Fibroblast of lung (primary cell): ENCODE measurements around the gene PDRG1. TPM values are rescaled to one million over a fixed set of nuclear protein-coding genes. Genes with fewer than 3 reads are reported as not detected.
"Not testable (repeated sequence)": the region's sequence is repeated elsewhere in the genome, so short reads cannot be mapped to it uniquely, and the experiment has no call there.

Experiments used
- DNase-seq, 2 donors: peaks; one replicate each; pipeline versions ENCODE4 v3.0.0 to v3.0.0-alpha.2; 2010; ENCODE audit warnings: low read depth in 2 of 2
- H2AFZ ChIP-seq: 2 replicates; pipeline ENCODE4 v1.5.1; 2012; ENCODE audit warnings: low read length, control low read depth, inconsistent platforms
- H3K27ac ChIP-seq: 2 replicates; pipeline ENCODE4 v1.5.1; 2011; ENCODE audit warnings: low read length, control low read depth; ENCODE audit not compliant: insufficient read depth
- H3K27me3 ChIP-seq: 2 replicates; pipeline ENCODE4 v1.5.1; 2011; ENCODE audit warnings: mild to moderate bottlenecking, low read length; ENCODE audit not compliant: control insufficient read depth, insufficient read depth
- H3K36me3 ChIP-seq: 2 replicates; pipeline ENCODE4 v1.5.1; 2011; ENCODE audit warnings: low read length; ENCODE audit not compliant: control insufficient read depth, insufficient read depth
- H3K4me1 ChIP-seq: 2 replicates; pipeline ENCODE4 v1.5.1; 2011; ENCODE audit warnings: low read length; ENCODE audit not compliant: control insufficient read depth, insufficient read depth; ENCODE audit errors: extremely low read depth
- H3K4me2 ChIP-seq: 2 replicates; pipeline ENCODE4 v1.5.1; 2011; ENCODE audit warnings: low read length, control low read depth; ENCODE audit not compliant: insufficient read depth; ENCODE audit errors: extremely low read depth
- H3K4me3 ChIP-seq, 4 experiments: fragments of 200-600 bp in 1 of 4; sonication (generic) in 1 of 4; replicated peaks in 1 of 4; 2 replicates each; pipeline ENCODE4 v1.5.1; 2011 to 2016; ENCODE audit warnings: low read length in 4 of 4, low read depth in 3 of 4, mild to moderate bottlenecking in 3 of 4, control low read depth in 2 of 4, inconsistent platforms in 1 of 4, mixed read lengths in 1 of 4; ENCODE audit not compliant: insufficient read depth in 1 of 4; ENCODE audit errors: control extremely low read depth in 1 of 4
- H3K79me2 ChIP-seq: 2 replicates; pipeline ENCODE4 v1.5.1; 2012; ENCODE audit warnings: mild to moderate bottlenecking, low read length, inconsistent platforms; ENCODE audit not compliant: control insufficient read depth, insufficient read depth
- H3K9ac ChIP-seq: 2 replicates; pipeline ENCODE4 v1.5.1; 2011; ENCODE audit warnings: mild to moderate bottlenecking, low read length, control low read depth; ENCODE audit not compliant: insufficient read depth
- H3K9me3 ChIP-seq: 2 replicates; pipeline ENCODE4 v1.5.1; 2012; ENCODE audit warnings: low read depth, low read length; ENCODE audit not compliant: control insufficient read depth, insufficient read depth
- H4K20me1 ChIP-seq: 2 replicates; pipeline ENCODE4 v1.5.1; 2011; ENCODE audit warnings: low read length; ENCODE audit not compliant: control insufficient read depth, insufficient read depth; ENCODE audit errors: extremely low read depth
- EZH2 ChIP-seq: IDR thresholded peaks from 2 replicates; pipeline ENCODE4 v1.5.1; 2012; ENCODE audit warnings: low read length, control low read depth, mild to moderate bottlenecking; ENCODE audit errors: missing control alignments
- polyA plus RNA-seq, 2 donors: library from polyadenylated mRNA; depleted of rRNA in 1 of 2; stranded (reverse) in 1 of 2; unstranded in 1 of 2; fragments of >200 nt; gene quantifications; 2 replicates each; pipeline ENCODE4 v1.2.1, GENCODE V29; 2011 to 2012; ENCODE audit warnings: missing spikeins in 1 of 2
- total RNA-seq: library from RNA; depleted of rRNA; stranded (reverse); fragments of >200 nt; gene quantifications from 2 replicates; pipeline ENCODE4 v1.2.1, GENCODE V29; 2014
- TF ChIP-seq, protein P1 (sequence below), 2 donors: IDR thresholded peaks in 1 of 2; conservative IDR thresholded peaks in 1 of 2; 1 replicate in 1 of 2; 2 replicates in 1 of 2; pipeline ENCODE4 v1.5.1; 2011 to 2012; ENCODE audit warnings: low read length in 2 of 2, control low read depth in 1 of 2, inconsistent platforms in 1 of 2, low read depth in 1 of 2, mild to moderate bottlenecking in 1 of 2

PDRG1 gene
- total and polyA plus RNA-seq, 2 donors (not counting 1 experiment from before 2014, with no cell fraction given) = 5.4 to 14.0 TPM

DNA sequence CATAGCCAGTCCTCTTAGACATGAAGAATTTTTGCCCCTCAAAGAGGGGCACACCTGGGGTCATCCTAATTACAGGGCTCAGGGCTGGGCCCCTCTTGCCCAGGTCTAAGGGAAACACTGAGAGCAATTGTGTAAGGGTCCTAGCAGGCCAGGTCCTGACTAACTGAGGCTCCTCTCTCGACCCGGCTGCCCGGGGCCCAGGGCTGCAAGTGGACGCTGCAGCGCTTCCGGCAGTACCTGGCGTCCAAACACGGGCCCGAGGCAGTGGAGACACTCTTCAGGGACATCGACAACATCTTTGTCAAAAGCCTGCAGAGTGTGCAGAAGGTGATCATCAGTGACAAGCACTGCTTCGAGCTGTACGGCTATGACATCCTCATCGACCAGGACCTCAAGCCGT, 17.4 kb downstream of the PDRG1 start:
- no peak overlapping the region for H3K4me3 ChIP-seq
- H3K9ac ChIP-seq = no peak overlapping the region
- H3K9me3 ChIP-seq = no peaks in the 10 kb centered on the region
- no peak overlapping the region for H3K27ac ChIP-seq
- peaks cover 2% of the 10 kb centered on the region for H3K27me3 ChIP-seq
- TF ChIP-seq EZH2 = no peak
- TF ChIP-seq, protein P1, sequence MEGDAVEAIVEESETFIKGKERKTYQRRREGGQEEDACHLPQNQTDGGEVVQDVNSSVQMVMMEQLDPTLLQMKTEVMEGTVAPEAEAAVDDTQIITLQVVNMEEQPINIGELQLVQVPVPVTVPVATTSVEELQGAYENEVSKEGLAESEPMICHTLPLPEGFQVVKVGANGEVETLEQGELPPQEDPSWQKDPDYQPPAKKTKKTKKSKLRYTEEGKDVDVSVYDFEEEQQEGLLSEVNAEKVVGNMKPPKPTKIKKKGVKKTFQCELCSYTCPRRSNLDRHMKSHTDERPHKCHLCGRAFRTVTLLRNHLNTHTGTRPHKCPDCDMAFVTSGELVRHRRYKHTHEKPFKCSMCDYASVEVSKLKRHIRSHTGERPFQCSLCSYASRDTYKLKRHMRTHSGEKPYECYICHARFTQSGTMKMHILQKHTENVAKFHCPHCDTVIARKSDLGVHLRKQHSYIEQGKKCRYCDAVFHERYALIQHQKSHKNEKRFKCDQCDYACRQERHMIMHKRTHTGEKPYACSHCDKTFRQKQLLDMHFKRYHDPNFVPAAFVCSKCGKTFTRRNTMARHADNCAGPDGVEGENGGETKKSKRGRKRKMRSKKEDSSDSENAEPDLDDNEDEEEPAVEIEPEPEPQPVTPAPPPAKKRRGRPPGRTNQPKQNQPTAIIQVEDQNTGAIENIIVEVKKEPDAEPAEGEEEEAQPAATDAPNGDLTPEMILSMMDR (conservative IDR thresholded peaks at IDR 0.05 in 1 of 2, IDR thresholded peaks at IDR 0.05 in 1 of 2; ENCODE audit: low read depth in 1 of 2, low read length in 2 of 2) = no peak
- no peaks in the 10 kb centered on the region for H4K20me1 ChIP-seq
- no peaks in the 10 kb centered on the region for H3K4me1 ChIP-seq
- no peaks in the 10 kb centered on the region for H3K36me3 ChIP-seq
- no peak overlapping the region for H2AFZ ChIP-seq
- no peak overlapping the region for H3K4me2 ChIP-seq
- no peak for DNase-seq
- H3K79me2 ChIP-seq = no peaks in the 10 kb centered on the region

DNA sequence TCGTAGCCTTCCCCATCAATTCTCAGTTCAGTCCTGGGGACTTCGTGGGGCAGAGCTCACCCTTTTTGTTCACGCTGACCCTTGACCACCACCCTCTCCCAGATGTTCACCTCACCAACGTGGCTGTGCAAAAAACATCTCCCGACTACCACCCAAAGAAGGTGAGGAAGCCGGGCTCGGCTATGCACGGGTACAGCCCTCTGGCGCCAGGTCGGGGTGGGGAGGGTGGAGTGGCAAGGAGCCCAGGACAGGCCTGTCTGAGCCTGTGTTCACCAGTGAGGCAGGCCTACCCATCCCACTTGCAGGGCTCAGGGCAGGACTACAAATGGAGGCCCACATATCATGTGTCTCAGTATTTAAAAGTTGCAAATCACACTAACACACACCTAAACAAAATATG, 18.1 kb downstream of the PDRG1 start:
- DNase-seq = no peak
- H3K79me2 ChIP-seq = no peaks in the 10 kb centered on the region

DNA sequence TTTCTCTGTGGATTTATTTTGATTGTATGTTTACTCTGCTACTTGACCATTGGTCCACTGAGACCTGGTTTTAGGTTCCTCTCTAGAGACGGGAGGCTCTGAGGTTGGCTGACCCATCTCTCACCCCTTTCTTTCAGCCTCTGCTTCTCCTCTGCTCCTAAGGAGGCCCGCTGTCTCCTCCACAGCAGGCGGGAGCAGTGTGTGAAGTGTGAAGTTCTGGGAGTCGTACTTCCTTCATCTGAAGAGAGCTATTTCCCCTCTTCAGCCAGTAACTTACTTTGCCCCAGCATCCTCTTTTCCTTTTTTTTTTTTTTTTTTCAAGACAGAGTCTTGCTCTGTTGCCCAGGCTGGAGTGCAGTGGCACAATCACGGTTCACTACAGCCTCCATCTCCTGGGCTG, 21.1 kb downstream of the PDRG1 start:
- H3K36me3 ChIP-seq = no peaks in the 10 kb centered on the region
- peaks cover 1% of the 10 kb centered on the region for H4K20me1 ChIP-seq
- no peaks in the 10 kb centered on the region for H3K9me3 ChIP-seq
- H2AFZ ChIP-seq = no peak overlapping the region
- H3K4me3 ChIP-seq = no peak overlapping the region
- H3K79me2 ChIP-seq = no peaks in the 10 kb centered on the region
- no peak for DNase-seq
- no peak for TF ChIP-seq EZH2
- TF ChIP-seq, protein P1 (conservative IDR thresholded peaks at IDR 0.05 in 1 of 2, IDR thresholded peaks at IDR 0.05 in 1 of 2; ENCODE audit: low read depth in 1 of 2, low read length in 2 of 2) = no peak
- no peaks in the 10 kb centered on the region for H3K4me1 ChIP-seq
- no peak overlapping the region for H3K27ac ChIP-seq
- H3K4me2 ChIP-seq = no peak overlapping the region
- peaks cover 8% of the 10 kb centered on the region for H3K27me3 ChIP-seq
- no peak overlapping the region for H3K9ac ChIP-seq

More for the DNA sequence above, 18.1 kb downstream of the PDRG1 start:
- Histone ChIP-seq H3K9ac (no peak overlapping the region), H3K36me3 (no peaks in the 10 kb centered on the region), H4K20me1 (no peaks in the 10 kb centered on the region), H3K4me3 (no peak overlapping the region), H3K4me1 (no peaks in the 10 kb centered on the region), H3K27ac (no peak overlapping the region), H3K27me3 (peaks cover 5% of the 10 kb centered on the region), H3K4me2 (no peak overlapping the region), H3K9me3 (no peaks in the 10 kb centered on the region), H2AFZ (no peak overlapping the region)
- TF ChIP-seq, protein P1 (conservative IDR thresholded peaks at IDR 0.05 in 1 of 2, IDR thresholded peaks at IDR 0.05 in 1 of 2; ENCODE audit: low read depth in 1 of 2, low read length in 2 of 2) = no peak

DNA sequence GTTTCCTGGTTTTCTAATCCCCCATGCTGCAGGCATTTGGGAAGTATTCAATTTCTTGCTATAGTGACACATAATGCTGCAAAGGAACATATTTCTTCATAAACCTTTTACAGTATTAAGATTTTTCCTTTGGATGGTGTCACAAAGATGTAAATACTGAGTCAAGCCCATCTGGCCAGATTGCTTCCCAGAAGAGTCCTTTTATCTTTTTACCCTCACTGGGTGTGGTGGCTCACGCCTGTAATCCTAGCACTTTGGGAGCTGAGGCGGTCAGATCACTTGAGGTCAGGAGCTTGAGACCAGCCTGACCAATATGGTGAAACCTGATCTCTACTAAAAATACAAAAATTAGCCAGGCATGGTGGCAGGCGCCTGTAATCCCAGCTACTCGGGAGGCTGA, 22.2 kb downstream of the PDRG1 start:
- H3K36me3 ChIP-seq, H3K79me2 ChIP-seq, H3K27ac ChIP-seq, H3K9ac ChIP-seq, H3K4me2 ChIP-seq, DNase-seq, H4K20me1 ChIP-seq, H3K9me3 ChIP-seq, H2AFZ ChIP-seq, H3K4me1 ChIP-seq, H3K27me3 ChIP-seq, H3K4me3 ChIP-seq: not testable (repeated sequence)
